Measurements from ENCODE around the gene UBE3A.

GRCh38 chr15:25331404-25331803 lies 107.4 kb downstream of the UBE3A start:
- TF ChIP-seq, protein P1, sequence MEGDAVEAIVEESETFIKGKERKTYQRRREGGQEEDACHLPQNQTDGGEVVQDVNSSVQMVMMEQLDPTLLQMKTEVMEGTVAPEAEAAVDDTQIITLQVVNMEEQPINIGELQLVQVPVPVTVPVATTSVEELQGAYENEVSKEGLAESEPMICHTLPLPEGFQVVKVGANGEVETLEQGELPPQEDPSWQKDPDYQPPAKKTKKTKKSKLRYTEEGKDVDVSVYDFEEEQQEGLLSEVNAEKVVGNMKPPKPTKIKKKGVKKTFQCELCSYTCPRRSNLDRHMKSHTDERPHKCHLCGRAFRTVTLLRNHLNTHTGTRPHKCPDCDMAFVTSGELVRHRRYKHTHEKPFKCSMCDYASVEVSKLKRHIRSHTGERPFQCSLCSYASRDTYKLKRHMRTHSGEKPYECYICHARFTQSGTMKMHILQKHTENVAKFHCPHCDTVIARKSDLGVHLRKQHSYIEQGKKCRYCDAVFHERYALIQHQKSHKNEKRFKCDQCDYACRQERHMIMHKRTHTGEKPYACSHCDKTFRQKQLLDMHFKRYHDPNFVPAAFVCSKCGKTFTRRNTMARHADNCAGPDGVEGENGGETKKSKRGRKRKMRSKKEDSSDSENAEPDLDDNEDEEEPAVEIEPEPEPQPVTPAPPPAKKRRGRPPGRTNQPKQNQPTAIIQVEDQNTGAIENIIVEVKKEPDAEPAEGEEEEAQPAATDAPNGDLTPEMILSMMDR (IDR thresholded peaks at IDR 0.05) = no peak
- TF ChIP-seq POLR2AphosphoS5 (IDR thresholded peaks at IDR 0.05; ENCODE audit: low read depth, low read length) = no peak

Data from Panc1 (cell line).